Left renal cortex interstitium (tissue), 4 donors: Measurements from ENCODE around the gene MYMK. TPM values are rescaled to one million over a fixed set of nuclear protein-coding genes. Genes with fewer than 3 reads are reported as not detected.

Source experiments
- DNase-seq, 4 donors: peaks; one replicate each; pipeline ENCODE4 v3.0.0-alpha.2; 2013; ENCODE audit warnings: low read depth in 4 of 4, low spot score in 2 of 4, missing footprints in 1 of 4
- polyA plus RNA-seq, 4 donors: library from polyadenylated mRNA; unstranded; fragments of 120-200 nt; gene quantifications; one replicate each; pipeline ENCODE4 v1.2.1, GENCODE V29; 2013; ENCODE audit not compliant: insufficient read length in 4 of 4

Gene MYMK
- polyA plus RNA-seq, 4 donors, result not detected

GRCh38 chr9:133471551-133472276, 53.0 kb downstream of the MYMK start:
- no peak for DNase-seq

DNA sequence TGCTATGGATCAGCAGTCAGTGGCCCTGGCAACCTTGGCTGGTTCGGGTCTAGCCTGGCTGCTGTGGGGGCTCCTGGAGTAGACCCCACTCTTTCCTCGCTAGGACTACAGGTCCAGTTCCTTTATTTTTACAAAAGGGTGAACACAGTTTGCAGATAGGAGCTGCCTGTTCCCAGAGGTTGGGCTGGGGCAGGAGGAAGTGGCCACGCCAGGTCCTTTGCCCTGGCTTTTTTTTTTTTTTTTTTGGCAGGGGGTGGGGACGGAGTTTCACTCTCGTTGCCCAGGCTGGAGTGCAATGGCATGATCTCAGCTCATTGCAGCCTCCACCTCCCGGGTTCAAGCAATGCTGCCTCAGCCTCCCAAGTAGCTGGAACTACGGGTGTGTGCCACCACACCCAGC, 53.8 kb downstream of the MYMK start:
- no peak for DNase-seq

- DNase-seq, result no peak
Measured at GRCh38 chr9:133470427-133470924, 54.3 kb downstream of the MYMK start.

- DNase-seq, result no peak
Measured at GRCh38 chr9:133468777-133469421, 55.9 kb downstream of the MYMK start.

DNA sequence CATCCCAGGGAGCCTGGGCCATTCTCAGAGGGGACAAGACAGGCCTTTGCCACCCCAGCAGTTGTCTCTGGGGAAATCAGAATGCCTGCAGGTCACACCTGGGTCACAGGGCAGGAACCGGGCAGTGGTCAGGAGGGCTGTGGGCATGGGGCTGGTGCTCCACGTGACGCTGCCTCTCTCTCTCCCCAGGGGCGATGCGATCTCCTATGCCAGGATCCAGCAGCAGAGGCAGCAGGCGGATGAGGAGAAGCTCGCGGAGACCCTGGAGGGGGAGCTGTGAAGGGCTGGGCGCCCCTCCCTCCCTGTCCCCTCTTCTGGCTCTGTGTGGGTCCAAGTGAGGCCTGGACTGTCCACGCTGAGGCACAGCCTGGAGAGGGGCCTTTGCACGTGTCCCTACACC, 56.4 kb downstream of the MYMK start:
- no peak for DNase-seq

DNA sequence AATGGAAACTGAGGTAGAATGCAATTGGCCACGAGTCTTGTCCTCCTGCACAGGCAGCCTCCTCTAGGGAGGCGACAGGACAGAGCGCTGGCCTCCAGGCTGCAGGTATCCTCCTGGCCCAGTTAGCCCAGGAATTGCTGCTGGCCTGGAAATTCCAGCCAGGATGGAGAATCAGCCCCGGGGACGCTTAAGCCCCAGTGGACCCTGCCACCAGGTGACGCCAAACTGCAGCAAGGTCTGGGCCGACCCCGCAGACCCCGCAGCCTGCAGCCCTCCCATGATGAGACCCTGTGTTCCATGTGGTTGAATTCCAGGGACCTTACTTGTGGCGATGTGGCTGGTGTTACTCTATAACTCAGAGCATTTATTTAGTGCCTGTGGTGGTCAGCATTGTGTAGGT, 57.7 kb downstream of the MYMK start:
- DNase-seq, result no peak

DNA sequence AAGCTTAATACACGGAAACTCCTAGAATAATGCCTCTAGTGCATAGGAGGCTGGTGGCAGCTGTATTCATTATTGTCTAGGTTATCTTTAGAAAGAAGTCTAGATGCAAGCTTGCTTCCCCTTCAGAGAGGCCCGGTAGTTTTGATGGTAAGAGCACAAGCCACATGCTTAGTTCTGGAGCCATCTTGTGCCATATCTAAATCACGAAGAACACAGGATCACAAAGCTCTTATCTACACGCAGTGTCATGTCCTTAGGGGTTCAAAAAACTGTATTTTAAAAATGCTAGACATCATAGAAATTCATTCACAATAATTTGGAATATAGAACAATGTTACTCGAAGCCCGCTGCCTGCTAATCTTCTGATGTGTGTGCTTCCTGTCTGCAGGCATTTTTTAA, 58.8 kb downstream of the MYMK start:
- DNase-seq, result no peak

GRCh38 chr9:133464638-133465037, 60.1 kb downstream of the MYMK start:
- no peak for DNase-seq

Other genes starting within 250 kb of the MYMK start
- 10 to 100 TPM; 13.2 to 32.8 (median 18.4) TPM for gene ABO, start 249.8 kb downstream of the MYMK start, polyA plus RNA-seq
- gene SURF6, start 188.8 kb downstream of the MYMK start, polyA plus RNA-seq, result 10 to 100 TPM; 27.2 to 38.2 (median 32.2) TPM
- 10 to 100 TPM; 25.7 to 34.8 (median 30.6) TPM for gene MED22, start 176.8 kb downstream of the MYMK start, polyA plus RNA-seq
- gene RPL7A, start 176.7 kb downstream of the MYMK start, polyA plus RNA-seq, result 1,000 to 10,000 TPM; 2,281 to 2,842 (median 2,604) TPM
- 10 to 100 TPM; 34.5 to 46.9 (median 43.5) TPM for gene SURF1, start 168.5 kb downstream of the MYMK start, polyA plus RNA-seq
- 10 to 100 TPM; 21.6 to 28.6 (median 24.5) TPM for gene SURF2, start 168.4 kb downstream of the MYMK start, polyA plus RNA-seq
- gene SURF4, start 148.9 kb downstream of the MYMK start, polyA plus RNA-seq, result 100 to 1,000 TPM; 161 to 180 (median 171) TPM
- 1 to 10 TPM; 3.1 to 6.4 (median 4.8) TPM for gene STKLD1, start 148.6 kb downstream of the MYMK start, polyA plus RNA-seq
- 10 to 100 TPM; 27.7 to 33.4 (median 32.5) TPM for gene REXO4, start 106.9 kb downstream of the MYMK start, polyA plus RNA-seq
- 10 to 100 TPM in 2 of 4 donors, 1 to 10 TPM in 2; 6.1 to 14.4 (median 11.7) TPM for gene ADAMTS13, start 102.6 kb downstream of the MYMK start, polyA plus RNA-seq
- gene CACFD1, start 65.0 kb downstream of the MYMK start, polyA plus RNA-seq, result 10 to 100 TPM; 24.9 to 40.7 (median 33.4) TPM
- 1 to 10 TPM in 3 of 4 donors, under 1 TPM in 1; 0.93 to 1.7 (median 1.7) TPM for gene SLC2A6, start 45.9 kb downstream of the MYMK start, polyA plus RNA-seq
- gene ADAMTSL2, start 9.7 kb upstream of the MYMK start, polyA plus RNA-seq, result 1 to 10 TPM; 1.5 to 2.8 (median 2.2) TPM
- gene FAM163B, start 84.4 kb upstream of the MYMK start, polyA plus RNA-seq, result under 1 TPM in 2 of 4 donors, not detected in 2; 0.31 to 0.51 TPM
- gene DBH, start 111.4 kb upstream of the MYMK start, polyA plus RNA-seq, result 1 to 10 TPM in 2 of 4 donors, under 1 TPM in 2; 0.51 to 1.6 (median 1.1) TPM
- gene SARDH, start 213.4 kb upstream of the MYMK start, polyA plus RNA-seq, result 10 to 100 TPM; 10.4 to 15.3 (median 10.9) TPM